Karpas-422 (cell line): ENCODE results near the gene MFAP3. TPM values are rescaled to one million over a fixed set of nuclear protein-coding genes. Genes with fewer than 3 reads are reported as not detected.
A peak's percentile ranks its signal among the peaks of the same experiment; 100 is the strongest.
"Not testable (repeated sequence)": the region's sequence is repeated elsewhere in the genome, so short reads cannot be mapped to it uniquely, and the experiment has no call there.

Experiments used
- DNase-seq: peaks from one replicate; pipeline ENCODE4 v3.0.0-alpha.2; 2015
- H2AFZ ChIP-seq: fragments of 200-600 bp; sonication (generic); 2 replicates; pipeline ENCODE4 v1.6.1; 2014; ENCODE audit warnings: antibody characterized with exemption, low read length, mixed read lengths
- H3K27ac ChIP-seq: fragments of 200-600 bp; sonication (generic); 2 replicates; pipeline ENCODE4 v1.5.1; 2014; ENCODE audit warnings: mild to moderate bottlenecking, low read length, moderate library complexity
- H3K27me3 ChIP-seq: fragments of 200-600 bp; sonication (generic); 2 replicates; pipeline ENCODE4 v1.6.1; 2014; ENCODE audit warnings: low read length, mixed read lengths
- H3K36me3 ChIP-seq: fragments of 200-600 bp; sonication (generic); 2 replicates; pipeline ENCODE4 v1.6.1; 2014; ENCODE audit warnings: low read length, mixed read lengths; ENCODE audit not compliant: insufficient read depth
- H3K4me1 ChIP-seq: fragments of 200-600 bp; sonication (generic); 2 replicates; pipeline ENCODE4 v1.6.1; 2014; ENCODE audit warnings: mild to moderate bottlenecking, low read length, mixed read lengths
- H3K4me2 ChIP-seq: fragments of 200-600 bp; sonication (generic); 2 replicates; pipeline ENCODE4 v1.6.1; 2014; ENCODE audit warnings: low read length, low read depth, mild to moderate bottlenecking; ENCODE audit not compliant: poor library complexity, severe bottlenecking
- H3K4me3 ChIP-seq: fragments of 200-600 bp; sonication (generic); 2 replicates; pipeline ENCODE4 v1.5.1; 2014; ENCODE audit warnings: mild to moderate bottlenecking, antibody characterized with exemption, low read length, mixed read lengths
- H3K79me2 ChIP-seq: fragments of 200-600 bp; sonication (generic); 2 replicates; pipeline ENCODE4 v1.6.1; 2014; ENCODE audit warnings: mild to moderate bottlenecking, low read length, mixed read lengths
- H3K9ac ChIP-seq: fragments of 200-600 bp; sonication (generic); 2 replicates; pipeline ENCODE4 v1.6.0; 2014; ENCODE audit warnings: low read length
- H3K9me2 ChIP-seq: fragments of 200-600 bp; sonication (generic), shearing (Covaris generic); replicated peaks from 2 replicates; pipeline ENCODE4 v1.6.0; 2014; ENCODE audit warnings: mild to moderate bottlenecking, low read length, moderate library complexity; ENCODE audit not compliant: insufficient read depth
- H3K9me3 ChIP-seq: fragments of 300-700, 200-600 bp; sonication (generic); 2 replicates; pipeline ENCODE4 v1.6.1; 2014; ENCODE audit warnings: low read length, mixed read lengths
- H4K20me1 ChIP-seq: fragments of 200-600 bp; sonication (generic); 2 replicates; pipeline ENCODE4 v1.6.1; 2014; ENCODE audit warnings: mild to moderate bottlenecking, antibody characterized with exemption, low read length, low read depth; ENCODE audit not compliant: insufficient read depth
- total RNA-seq: library from RNA; depleted of rRNA; stranded (reverse); fragments of >200 nt; shearing (Covaris generic); gene quantifications from 2 replicates; pipeline ENCODE4 v1.2.3, GENCODE V29; 2014; ENCODE audit warnings: low replicate concordance

Gene MFAP3
- total RNA-seq, 1 experiment from 2014 or later = 30.4 TPM

GRCh38 chr5:154058055-154059038 lies 19.6 kb downstream of the MFAP3 start:
- H4K20me1 ChIP-seq = peaks cover 61% of the 10 kb centered on the region
- peak overlapping the region; percentile 4; the same call in 1 of the 2 replicates for H3K27ac ChIP-seq
- peak overlapping the region; percentile 32; the same call in 1 of the 2 replicates for H3K4me3 ChIP-seq
- no peaks in the 10 kb centered on the region for H3K79me2 ChIP-seq
- peak overlapping the region; percentile 68 for H3K4me2 ChIP-seq
- peak; percentile 89 for DNase-seq
- peaks cover 33% of the 10 kb centered on the region for H3K4me1 ChIP-seq
- H3K9me3 ChIP-seq = no peaks in the 10 kb centered on the region
- H3K27me3 ChIP-seq = no peaks in the 10 kb centered on the region
- no peaks in the 10 kb centered on the region for H3K9me2 ChIP-seq
- no peak overlapping the region for H2AFZ ChIP-seq
- peaks cover 13% of the 10 kb centered on the region for H3K36me3 ChIP-seq
- H3K9ac ChIP-seq = no peak overlapping the region

DNA sequence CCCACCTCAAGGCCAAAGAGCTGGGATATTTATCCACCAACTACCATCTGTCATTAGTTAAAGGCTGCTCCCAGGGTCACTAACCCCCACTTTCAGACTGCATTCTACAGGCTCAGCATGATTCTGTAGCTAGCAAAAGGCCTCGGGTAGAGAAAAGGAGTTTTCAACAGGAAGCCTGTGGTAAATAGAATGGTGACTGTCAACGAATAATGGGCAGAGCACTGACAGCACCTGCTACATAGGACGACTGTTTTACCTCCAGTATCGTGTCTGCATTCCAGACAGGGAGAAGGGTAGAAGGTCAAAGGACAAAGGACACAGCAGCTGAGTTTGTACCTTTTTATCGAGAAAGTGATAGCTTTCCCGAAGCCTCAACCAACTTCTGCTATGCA lies 20.3 kb downstream of the MFAP3 start:
- H3K79me2 ChIP-seq = no peaks in the 10 kb centered on the region
- H2AFZ ChIP-seq = no peak overlapping the region
- no peak for DNase-seq
- H3K9ac ChIP-seq = no peak overlapping the region
- H3K9me2 ChIP-seq = no peaks in the 10 kb centered on the region
- peaks cover 33% of the 10 kb centered on the region for H3K4me1 ChIP-seq
- no peaks in the 10 kb centered on the region for H3K9me3 ChIP-seq
- H3K4me3 ChIP-seq = peak overlapping the region; percentile 32; the same call in 1 of the 2 replicates
- H3K27me3 ChIP-seq = no peaks in the 10 kb centered on the region
- peak overlapping the region; percentile 68 for H3K4me2 ChIP-seq
- peaks cover 55% of the 10 kb centered on the region for H4K20me1 ChIP-seq
- H3K27ac ChIP-seq = no peak overlapping the region
- peaks cover 7% of the 10 kb centered on the region; the same call in 1 of the 2 replicates for H3K36me3 ChIP-seq

DNA sequence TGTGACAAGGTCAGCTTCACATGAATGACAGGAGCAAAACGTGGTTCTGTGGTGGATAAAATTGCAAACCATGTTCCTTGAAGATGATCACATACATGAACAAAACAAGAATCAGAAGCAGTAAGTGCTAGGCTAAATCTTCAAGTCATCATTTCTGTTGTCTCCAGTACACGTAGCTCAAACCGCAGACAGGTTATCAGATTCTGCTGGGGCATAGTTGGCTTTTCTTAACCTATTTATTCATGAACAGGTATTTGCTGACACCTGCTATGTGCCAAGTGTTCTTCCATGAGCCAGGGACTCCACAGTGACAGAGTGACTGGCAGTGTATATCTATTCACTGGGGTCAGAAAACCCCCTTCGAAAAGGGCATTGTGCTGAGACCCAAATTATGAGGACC lies 20.8 kb downstream of the MFAP3 start:
- Histone ChIP-seq H3K4me1 (peaks cover 33% of the 10 kb centered on the region), H3K79me2 (no peaks in the 10 kb centered on the region), H3K27me3 (no peaks in the 10 kb centered on the region), H2AFZ (no peak overlapping the region), H3K36me3 (peaks cover 2% of the 10 kb centered on the region; the same call in 1 of the 2 replicates), H3K9me2 (no peaks in the 10 kb centered on the region), H3K4me3 (no peak overlapping the region), H3K9ac (no peak overlapping the region), H3K9me3 (no peaks in the 10 kb centered on the region), H3K4me2 (peak overlapping the region; percentile 68), H4K20me1 (peaks cover 50% of the 10 kb centered on the region), H3K27ac (no peak overlapping the region)
- DNase-seq = no peak

DNA sequence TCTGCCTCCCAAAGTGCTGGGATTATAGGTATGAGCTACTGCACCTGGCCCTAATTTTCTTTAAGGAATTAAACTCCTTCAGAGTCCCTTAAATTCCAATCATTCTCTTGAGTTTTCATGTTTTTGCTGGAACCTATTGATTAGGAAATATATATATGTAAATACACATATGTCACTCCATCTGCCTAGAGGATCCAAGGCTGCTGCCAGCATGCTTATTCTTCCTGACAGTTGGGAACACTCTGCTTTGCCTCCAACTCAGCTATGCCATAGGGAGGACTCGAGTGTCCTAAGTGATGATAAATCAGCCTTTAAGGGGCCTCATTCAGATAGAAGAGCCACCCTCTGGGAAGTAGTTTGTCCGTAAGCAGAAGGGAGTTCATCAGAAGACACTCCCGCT lies 21.8 kb downstream of the MFAP3 start:
- no peaks in the 10 kb centered on the region for H3K79me2 ChIP-seq
- H3K4me2 ChIP-seq = no peak overlapping the region
- no peak overlapping the region for H3K9ac ChIP-seq
- no peak overlapping the region for H2AFZ ChIP-seq
- no peaks in the 10 kb centered on the region for H3K9me2 ChIP-seq
- no peak overlapping the region for H3K4me3 ChIP-seq
- H3K27ac ChIP-seq = no peak overlapping the region
- H3K9me3 ChIP-seq = no peaks in the 10 kb centered on the region
- H3K36me3 ChIP-seq = no peaks in the 10 kb centered on the region
- H4K20me1 ChIP-seq = peaks cover 44% of the 10 kb centered on the region
- H3K27me3 ChIP-seq = no peaks in the 10 kb centered on the region
- no peak for DNase-seq
- H3K4me1 ChIP-seq = peaks cover 33% of the 10 kb centered on the region

- Histone ChIP-seq H3K9ac (no peak overlapping the region), H3K9me3 (no peaks in the 10 kb centered on the region), H3K9me2 (no peaks in the 10 kb centered on the region), H3K4me2 (no peak overlapping the region), H3K27me3 (no peaks in the 10 kb centered on the region), H3K36me3 (no peaks in the 10 kb centered on the region), H3K79me2 (no peaks in the 10 kb centered on the region), H2AFZ (no peak overlapping the region), H3K4me3 (no peak overlapping the region), H3K4me1 (peaks cover 17% of the 10 kb centered on the region), H3K27ac (no peak overlapping the region), H4K20me1 (peaks cover 19% of the 10 kb centered on the region; the same call in 1 of the 2 replicates)
- DNase-seq = no peak
Measured at GRCh38 chr5:154063372-154063771, 24.6 kb downstream of the MFAP3 start.

GRCh38 chr5:154065971-154066370 lies 27.2 kb downstream of the MFAP3 start:
- H3K4me3 ChIP-seq = no peak overlapping the region
- no peaks in the 10 kb centered on the region for H3K9me3 ChIP-seq
- no peak overlapping the region for H2AFZ ChIP-seq
- no peak overlapping the region for H3K27ac ChIP-seq
- no peak for DNase-seq
- peaks cover 3% of the 10 kb centered on the region; the same call in 1 of the 2 replicates for H4K20me1 ChIP-seq
- H3K27me3 ChIP-seq = no peaks in the 10 kb centered on the region
- H3K4me2 ChIP-seq = no peak overlapping the region
- no peaks in the 10 kb centered on the region for H3K36me3 ChIP-seq
- H3K79me2 ChIP-seq = no peaks in the 10 kb centered on the region
- no peaks in the 10 kb centered on the region for H3K4me1 ChIP-seq
- no peak overlapping the region for H3K9ac ChIP-seq
- H3K9me2 ChIP-seq = no peaks in the 10 kb centered on the region

- H3K79me2 ChIP-seq, H4K20me1 ChIP-seq, H3K4me2 ChIP-seq, H3K36me3 ChIP-seq, H3K9ac ChIP-seq, H3K9me2 ChIP-seq, DNase-seq, H3K9me3 ChIP-seq, H3K27me3 ChIP-seq, H3K27ac ChIP-seq, H3K4me1 ChIP-seq, H3K4me3 ChIP-seq, H2AFZ ChIP-seq: not testable (repeated sequence)
Measured at GRCh38 chr5:154069854-154070253, 31.1 kb downstream of the MFAP3 start.

GRCh38 chr5:154071799-154072413 lies 33.1 kb downstream of the MFAP3 start:
- DNase-seq = no peak
- Histone ChIP-seq H3K4me3 (no peak overlapping the region), H3K27ac (no peak overlapping the region), H3K9me3 (no peaks in the 10 kb centered on the region), H2AFZ (no peak overlapping the region), H3K4me2 (no peak overlapping the region), H3K36me3 (no peaks in the 10 kb centered on the region), H4K20me1 (no peaks in the 10 kb centered on the region), H3K9me2 (no peaks in the 10 kb centered on the region), H3K4me1 (no peaks in the 10 kb centered on the region), H3K79me2 (no peaks in the 10 kb centered on the region), H3K27me3 (no peaks in the 10 kb centered on the region), H3K9ac (no peak overlapping the region)
